Karpas-422 (cell line): ENCODE measurements around the gene LRRC1. TPM values are rescaled to one million over a fixed set of nuclear protein-coding genes. Genes with fewer than 3 reads are reported as not detected.
"Not testable (repeated sequence)": the region's sequence is repeated elsewhere in the genome, so short reads cannot be mapped to it uniquely, and the experiment has no call there.

Experiments
- DNase-seq: peaks from one replicate; pipeline ENCODE4 v3.0.0-alpha.2; 2015
- H2AFZ ChIP-seq: fragments of 200-600 bp; sonication (generic); 2 replicates; pipeline ENCODE4 v1.6.1; 2014; ENCODE audit warnings: antibody characterized with exemption, low read length, mixed read lengths
- H3K27ac ChIP-seq: fragments of 200-600 bp; sonication (generic); 2 replicates; pipeline ENCODE4 v1.5.1; 2014; ENCODE audit warnings: mild to moderate bottlenecking, low read length, moderate library complexity
- H3K27me3 ChIP-seq: fragments of 200-600 bp; sonication (generic); 2 replicates; pipeline ENCODE4 v1.6.1; 2014; ENCODE audit warnings: low read length, mixed read lengths
- H3K36me3 ChIP-seq: fragments of 200-600 bp; sonication (generic); 2 replicates; pipeline ENCODE4 v1.6.1; 2014; ENCODE audit warnings: low read length, mixed read lengths; ENCODE audit not compliant: insufficient read depth
- H3K4me1 ChIP-seq: fragments of 200-600 bp; sonication (generic); 2 replicates; pipeline ENCODE4 v1.6.1; 2014; ENCODE audit warnings: mild to moderate bottlenecking, low read length, mixed read lengths
- H3K4me2 ChIP-seq: fragments of 200-600 bp; sonication (generic); 2 replicates; pipeline ENCODE4 v1.6.1; 2014; ENCODE audit warnings: low read length, low read depth, mild to moderate bottlenecking; ENCODE audit not compliant: poor library complexity, severe bottlenecking
- H3K4me3 ChIP-seq: fragments of 200-600 bp; sonication (generic); 2 replicates; pipeline ENCODE4 v1.5.1; 2014; ENCODE audit warnings: mild to moderate bottlenecking, antibody characterized with exemption, low read length, mixed read lengths
- H3K79me2 ChIP-seq: fragments of 200-600 bp; sonication (generic); 2 replicates; pipeline ENCODE4 v1.6.1; 2014; ENCODE audit warnings: mild to moderate bottlenecking, low read length, mixed read lengths
- H3K9ac ChIP-seq: fragments of 200-600 bp; sonication (generic); 2 replicates; pipeline ENCODE4 v1.6.0; 2014; ENCODE audit warnings: low read length
- H3K9me2 ChIP-seq: fragments of 200-600 bp; sonication (generic), shearing (Covaris generic); replicated peaks from 2 replicates; pipeline ENCODE4 v1.6.0; 2014; ENCODE audit warnings: mild to moderate bottlenecking, low read length, moderate library complexity; ENCODE audit not compliant: insufficient read depth
- H3K9me3 ChIP-seq: fragments of 300-700, 200-600 bp; sonication (generic); 2 replicates; pipeline ENCODE4 v1.6.1; 2014; ENCODE audit warnings: low read length, mixed read lengths
- H4K20me1 ChIP-seq: fragments of 200-600 bp; sonication (generic); 2 replicates; pipeline ENCODE4 v1.6.1; 2014; ENCODE audit warnings: mild to moderate bottlenecking, antibody characterized with exemption, low read length, low read depth; ENCODE audit not compliant: insufficient read depth
- total RNA-seq: library from RNA; depleted of rRNA; stranded (reverse); fragments of >200 nt; shearing (Covaris generic); gene quantifications from 2 replicates; pipeline ENCODE4 v1.2.3, GENCODE V29; 2014; ENCODE audit warnings: low replicate concordance

Gene LRRC1
- total RNA-seq, 1 experiment from 2014 or later: 0.15 TPM

DNA sequence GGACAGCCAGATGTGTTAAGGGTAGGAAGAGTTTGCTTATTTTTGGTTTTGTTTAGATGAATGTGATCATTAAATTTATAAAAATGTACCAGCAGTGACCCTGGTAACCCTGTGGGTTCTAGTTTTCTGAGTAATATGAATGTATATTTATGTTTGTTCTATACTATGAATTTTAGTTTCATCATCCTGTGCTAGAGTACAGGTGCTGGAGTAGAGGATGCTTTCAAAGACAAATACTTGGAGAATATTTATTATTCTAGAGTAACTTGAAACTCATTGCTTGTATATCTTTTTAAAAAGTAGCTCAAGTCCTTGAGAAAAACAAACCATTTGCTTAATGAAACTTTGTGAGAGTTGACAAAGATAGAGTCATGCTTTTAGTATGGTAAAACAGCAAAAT is 7.8 kb downstream of the LRRC1 start:
- no peak for DNase-seq
- no peaks in the 10 kb centered on the region for H3K4me1 ChIP-seq
- no peaks in the 10 kb centered on the region for H3K27me3 ChIP-seq
- H3K9ac ChIP-seq: no peak overlapping the region
- no peaks in the 10 kb centered on the region for H3K79me2 ChIP-seq
- H3K4me3 ChIP-seq: no peak overlapping the region
- H3K9me3 ChIP-seq: no peaks in the 10 kb centered on the region
- no peak overlapping the region for H2AFZ ChIP-seq
- no peaks in the 10 kb centered on the region for H3K36me3 ChIP-seq
- peaks cover 4% of the 10 kb centered on the region; the same call in 1 of the 2 replicates for H4K20me1 ChIP-seq
- H3K9me2 ChIP-seq: no peaks in the 10 kb centered on the region
- H3K27ac ChIP-seq: no peak overlapping the region
- no peak overlapping the region for H3K4me2 ChIP-seq

DNA sequence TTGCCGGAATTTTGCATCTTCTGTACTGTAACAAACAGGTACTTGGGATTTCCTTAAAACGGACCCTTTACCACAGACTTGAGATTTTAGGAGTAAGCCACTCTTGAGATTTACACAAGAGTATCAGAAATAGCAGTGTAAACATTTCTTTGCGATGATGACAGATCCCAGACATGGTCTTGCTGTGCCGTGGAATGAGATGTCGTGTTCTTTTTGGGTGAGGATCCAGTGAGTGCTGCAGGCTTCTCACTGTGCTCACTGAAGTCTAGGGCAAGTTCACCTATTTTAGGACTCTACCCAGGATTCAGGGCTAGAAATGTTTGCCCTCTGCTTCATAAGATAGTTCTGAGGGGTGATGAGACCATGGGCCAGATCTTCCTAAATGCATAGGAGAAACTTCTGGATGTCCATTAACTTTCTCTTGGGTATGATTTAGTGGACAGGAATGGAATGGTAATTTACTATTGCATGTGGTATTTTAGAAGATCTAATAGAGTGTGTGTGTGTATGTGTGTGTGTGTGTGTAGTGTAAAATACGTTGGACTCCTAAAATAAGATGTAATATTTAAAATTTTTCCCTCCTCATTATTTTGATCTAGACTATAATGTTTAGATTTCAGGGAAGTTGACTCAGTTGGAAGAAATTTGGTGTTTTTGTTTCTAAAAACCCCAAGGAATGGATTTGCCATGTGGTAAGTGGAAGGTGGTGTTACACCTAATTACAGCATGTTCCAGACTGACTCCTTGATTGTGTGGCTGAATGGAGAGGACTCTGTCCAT is 8.5 kb downstream of the LRRC1 start:
- Histone ChIP-seq H3K79me2 (no peaks in the 10 kb centered on the region), H2AFZ (no peak overlapping the region), H3K36me3 (no peaks in the 10 kb centered on the region)

DNA sequence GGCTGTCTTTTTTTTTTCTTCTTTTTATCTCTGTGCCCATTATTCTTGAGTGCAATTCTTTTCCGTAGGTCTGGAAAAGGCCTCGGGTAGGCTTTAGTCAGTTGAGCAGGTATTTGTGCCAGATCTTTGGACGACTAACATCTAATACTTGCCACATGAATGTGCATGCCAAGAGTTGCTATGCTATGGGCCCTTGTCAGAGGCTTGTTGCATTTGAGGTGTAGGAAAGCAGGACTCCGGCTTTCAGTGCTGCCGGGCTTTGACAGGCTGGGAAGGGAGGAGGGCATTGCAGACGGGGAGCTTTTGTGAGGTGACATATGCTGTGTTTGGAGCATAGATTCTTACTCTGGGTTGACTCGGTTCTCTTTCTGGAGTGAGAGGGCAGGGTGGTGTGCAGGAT is 10.2 kb downstream of the LRRC1 start:
- Histone ChIP-seq H3K79me2 (no peaks in the 10 kb centered on the region), H3K27ac (no peak overlapping the region), H3K9me2 (no peaks in the 10 kb centered on the region), H3K9ac (no peak overlapping the region), H3K4me1 (no peaks in the 10 kb centered on the region), H3K4me2 (no peak overlapping the region), H2AFZ (no peak overlapping the region), H3K27me3 (no peaks in the 10 kb centered on the region), H4K20me1 (peaks cover 4% of the 10 kb centered on the region; the same call in 1 of the 2 replicates), H3K36me3 (no peaks in the 10 kb centered on the region), H3K9me3 (no peaks in the 10 kb centered on the region), H3K4me3 (no peak overlapping the region)
- no peak for DNase-seq

More for the DNA sequence above, 8.5 kb downstream of the LRRC1 start:
- Histone ChIP-seq H3K4me2 (no peak overlapping the region), H3K9ac (no peak overlapping the region), H3K4me3 (no peak overlapping the region), H3K9me3 (no peaks in the 10 kb centered on the region), H3K9me2 (no peaks in the 10 kb centered on the region), H4K20me1 (peaks cover 4% of the 10 kb centered on the region; the same call in 1 of the 2 replicates), H3K4me1 (no peaks in the 10 kb centered on the region), H3K27me3 (no peaks in the 10 kb centered on the region), H3K27ac (no peak overlapping the region)
- no peak for DNase-seq

DNA sequence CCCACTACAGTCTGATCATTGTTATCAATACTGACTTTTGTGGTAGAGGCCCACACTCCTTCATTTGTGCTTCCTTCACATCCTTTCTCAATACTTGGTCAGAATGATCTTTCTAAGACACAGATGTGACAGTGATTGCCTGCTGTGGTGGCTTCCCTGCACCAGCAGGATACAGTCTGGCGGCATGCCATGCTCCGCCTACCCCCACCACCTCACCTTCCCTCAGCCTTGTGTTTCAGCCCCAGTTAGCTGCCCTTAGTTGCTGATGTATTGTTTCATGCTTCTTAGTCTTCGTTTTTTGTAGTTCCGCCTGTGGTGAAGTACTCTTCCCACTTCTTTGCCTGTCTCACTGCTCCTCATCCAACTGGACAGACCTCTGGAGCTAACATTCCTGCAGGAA is 10.9 kb downstream of the LRRC1 start:
- Histone ChIP-seq H3K9me2 (no peaks in the 10 kb centered on the region), H2AFZ (no peak overlapping the region), H3K27ac (no peak overlapping the region), H3K9me3 (no peaks in the 10 kb centered on the region), H3K9ac (no peak overlapping the region), H3K4me2 (no peak overlapping the region), H3K4me3 (no peak overlapping the region), H3K27me3 (no peaks in the 10 kb centered on the region), H3K36me3 (no peaks in the 10 kb centered on the region), H3K79me2 (no peaks in the 10 kb centered on the region), H4K20me1 (peaks cover 4% of the 10 kb centered on the region; the same call in 1 of the 2 replicates), H3K4me1 (no peaks in the 10 kb centered on the region)
- DNase-seq: no peak

DNA sequence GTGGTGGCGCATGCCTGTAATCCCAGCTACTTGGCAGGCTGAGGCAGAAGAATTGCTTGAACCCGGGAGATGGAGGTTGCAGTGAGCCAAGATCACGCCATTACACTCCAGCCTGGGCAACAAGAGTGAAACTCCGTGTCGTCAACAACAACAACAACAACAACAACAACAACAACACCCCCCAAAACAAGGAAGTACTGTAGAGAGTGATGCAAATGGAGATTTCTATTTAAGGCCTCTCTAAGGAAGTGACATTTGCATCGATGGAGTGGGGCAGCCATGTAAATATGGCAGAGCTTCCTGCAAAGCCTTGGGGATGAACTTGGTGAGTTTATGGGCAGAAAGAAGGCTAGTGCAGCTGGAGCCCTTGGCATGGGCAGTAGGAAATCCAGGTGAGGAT is 12.8 kb downstream of the LRRC1 start:
- not testable (repeated sequence) for H3K4me1 ChIP-seq, H2AFZ ChIP-seq, DNase-seq, H3K4me2 ChIP-seq, H3K27ac ChIP-seq, H3K27me3 ChIP-seq, H4K20me1 ChIP-seq, H3K36me3 ChIP-seq, H3K9ac ChIP-seq, H3K79me2 ChIP-seq, H3K9me2 ChIP-seq, H3K9me3 ChIP-seq, H3K4me3 ChIP-seq

DNA sequence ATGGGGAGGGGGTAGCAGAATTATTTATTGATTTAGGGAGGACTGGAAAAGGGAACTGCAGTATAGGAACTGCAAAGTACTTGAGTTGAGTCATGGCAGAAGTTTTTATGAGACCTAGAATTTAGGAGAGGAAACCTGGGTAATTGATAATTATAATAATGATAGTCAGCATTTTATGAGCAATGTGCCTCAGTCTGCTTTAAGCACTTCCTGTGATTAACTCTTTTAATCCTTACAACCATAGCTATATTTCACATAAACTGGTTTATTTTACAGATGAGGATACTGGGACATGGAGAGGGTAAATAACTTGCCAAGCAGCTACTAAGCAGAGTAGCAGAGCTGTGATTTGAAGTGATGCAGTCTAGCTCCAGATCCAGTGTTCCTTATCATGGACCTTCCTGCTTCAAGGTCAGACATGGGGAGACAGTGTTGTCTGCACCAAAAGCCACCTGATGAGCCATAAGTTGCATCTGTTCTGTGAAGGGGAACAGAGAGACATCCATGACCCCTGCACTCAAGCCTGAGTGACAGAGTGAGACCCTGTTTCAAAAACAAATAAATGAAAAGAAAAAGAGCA is 13.6 kb downstream of the LRRC1 start:
- Histone ChIP-seq H3K4me1 (no peaks in the 10 kb centered on the region), H3K9me2 (no peaks in the 10 kb centered on the region), H3K27me3 (no peaks in the 10 kb centered on the region), H3K4me3 (no peak overlapping the region), H4K20me1 (peaks cover 4% of the 10 kb centered on the region; the same call in 1 of the 2 replicates), H3K27ac (no peak overlapping the region), H3K9me3 (no peaks in the 10 kb centered on the region), H2AFZ (no peak overlapping the region), H3K9ac (no peak overlapping the region), H3K4me2 (no peak overlapping the region), H3K36me3 (no peaks in the 10 kb centered on the region), H3K79me2 (no peaks in the 10 kb centered on the region)
- DNase-seq: no peak

DNA sequence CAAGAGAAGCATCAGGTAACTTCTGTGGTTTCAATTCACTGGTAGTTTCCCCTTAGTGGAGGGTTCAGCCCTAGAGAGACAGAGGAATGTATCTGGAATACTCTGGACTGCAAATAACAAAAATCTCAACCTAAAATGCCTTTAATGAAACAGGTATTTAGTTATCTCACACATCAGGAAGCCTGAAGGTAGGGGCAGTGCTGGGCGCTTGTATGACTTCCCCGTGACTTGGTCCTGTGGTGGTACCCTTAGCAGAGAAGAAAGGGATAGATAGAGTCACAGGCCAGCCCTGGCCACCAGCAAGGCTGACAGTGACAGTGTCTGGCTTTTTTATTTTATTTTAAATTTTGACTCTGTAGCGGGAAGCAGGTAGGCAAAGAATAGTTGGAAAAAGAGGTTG is 14.9 kb downstream of the LRRC1 start:
- H3K79me2 ChIP-seq: no peaks in the 10 kb centered on the region

DNA sequence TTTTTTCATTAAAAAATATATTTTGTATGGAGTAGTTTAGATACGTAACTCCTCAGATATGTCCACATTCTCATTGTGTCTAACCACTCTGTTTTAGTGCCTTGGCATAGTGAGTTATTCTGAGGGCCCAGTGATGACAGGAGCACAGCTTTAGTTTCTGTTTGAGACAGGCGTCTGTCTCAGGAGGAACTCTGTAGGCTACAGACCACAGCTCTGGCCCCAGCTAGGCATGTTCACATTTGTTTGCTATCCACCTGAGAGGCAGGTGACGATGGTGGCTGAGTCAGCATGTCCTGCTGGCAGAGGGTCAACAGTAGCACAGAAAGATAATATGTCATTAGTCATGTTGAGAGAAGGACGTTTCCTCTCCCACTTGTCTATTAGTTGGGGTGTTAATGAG is 16.3 kb downstream of the LRRC1 start:
- no peaks in the 10 kb centered on the region for H3K4me1 ChIP-seq
- H3K4me3 ChIP-seq: no peak overlapping the region
- H3K9me2 ChIP-seq: no peaks in the 10 kb centered on the region
- H3K27me3 ChIP-seq: no peaks in the 10 kb centered on the region
- H3K9me3 ChIP-seq: no peaks in the 10 kb centered on the region
- no peak overlapping the region for H3K4me2 ChIP-seq
- DNase-seq: no peak
- H2AFZ ChIP-seq: no peak overlapping the region
- H3K9ac ChIP-seq: no peak overlapping the region
- H3K79me2 ChIP-seq: no peaks in the 10 kb centered on the region
- no peaks in the 10 kb centered on the region for H4K20me1 ChIP-seq
- H3K27ac ChIP-seq: no peak overlapping the region
- no peaks in the 10 kb centered on the region for H3K36me3 ChIP-seq

More for the DNA sequence above, 14.9 kb downstream of the LRRC1 start:
- Histone ChIP-seq H3K9me2 (no peaks in the 10 kb centered on the region), H3K4me3 (no peak overlapping the region), H2AFZ (no peak overlapping the region), H3K36me3 (no peaks in the 10 kb centered on the region), H3K4me1 (no peaks in the 10 kb centered on the region), H3K9me3 (no peaks in the 10 kb centered on the region), H3K4me2 (no peak overlapping the region), H3K27me3 (no peaks in the 10 kb centered on the region), H3K27ac (no peak overlapping the region), H4K20me1 (0 out of 2 replicates have a peak, but pooled peaks cover under 1% of the 10 kb centered on the region), H3K9ac (no peak overlapping the region)
- no peak for DNase-seq
